Stimulated activated CD8-positive, alpha-beta memory T cell treated with anti-CD3 and anti-CD28 coated beads, Interleukin-4, amount 100 ng/mL, for 48 hours (primary cell): Measurements from ENCODE around the gene NXPH3.
A peak's percentile ranks its signal among the peaks of the same experiment; 100 is the strongest.
"Not testable (repeated sequence)": the region's sequence is repeated elsewhere in the genome, so short reads cannot be mapped to it uniquely, and the experiment has no call there.

Experiments
- DNase-seq: peaks from one replicate; pipeline ENCODE4 v3.0.0-alpha.2; 2020

NXPH3 gene

DNA sequence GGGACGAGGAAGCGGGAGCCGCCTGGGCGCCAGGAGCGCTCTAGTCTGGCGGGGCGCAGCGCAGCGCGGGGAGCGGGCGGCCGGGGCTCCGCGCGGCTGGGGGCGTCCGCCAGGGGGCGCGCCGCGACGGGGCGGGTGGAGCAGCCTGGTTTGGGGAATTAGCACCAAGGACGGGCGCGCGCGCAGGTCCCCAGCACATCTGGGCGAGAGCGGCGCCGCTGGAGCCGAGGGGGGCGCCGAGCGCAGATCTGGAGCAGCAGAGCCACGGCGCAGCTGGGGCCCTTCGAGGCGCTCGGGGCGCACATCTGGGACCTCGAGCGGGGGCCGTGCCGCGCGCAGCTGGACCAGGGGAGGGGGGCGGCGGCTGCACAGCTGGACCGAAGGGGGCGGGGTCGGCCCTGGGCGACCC is at the start of gene NXPH3:
Gene NXPH3 (plus strand): TSS at position 193 of the 409 bp plus-strand sequence. CDS start 349 bp downstream, outside the sequence.
- DNase-seq: peak; percentile 84

DNA sequence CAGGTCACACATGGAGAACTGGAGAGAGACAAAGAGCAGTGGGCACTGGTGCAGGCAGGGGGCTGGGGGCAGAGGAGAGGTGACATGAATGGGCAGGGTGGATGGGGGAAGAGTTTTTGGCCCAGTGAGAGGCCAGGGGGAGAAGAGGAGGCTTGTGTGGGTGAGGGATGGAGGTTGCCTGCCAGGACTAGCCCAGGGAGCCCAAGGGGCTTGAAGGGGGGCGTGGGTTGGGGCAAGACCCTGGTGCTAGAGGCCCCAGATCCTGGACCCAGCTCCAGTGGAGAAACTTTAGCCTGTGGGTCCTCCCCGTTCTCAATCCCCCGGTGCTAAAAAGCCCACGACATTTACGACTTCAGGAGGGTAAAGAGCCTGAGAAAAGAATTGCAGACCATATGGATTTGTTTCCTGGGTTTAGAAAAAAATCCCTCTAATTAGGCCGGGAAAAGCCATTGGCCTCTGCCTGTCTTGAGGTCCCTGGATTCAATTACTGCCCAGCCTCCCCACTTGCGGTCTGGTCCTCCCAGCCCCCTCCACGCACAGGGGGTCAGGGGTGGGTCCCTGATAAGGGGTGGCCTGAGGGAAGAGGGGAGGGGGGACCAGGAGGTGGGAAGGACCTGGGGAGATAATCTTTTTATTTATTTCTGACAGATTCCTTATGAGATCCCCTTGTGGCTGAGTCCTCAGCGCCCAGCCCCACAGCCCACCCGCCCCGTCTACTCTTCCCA is 47.6 kb upstream of the NXPH3 start:
- DNase-seq: no peak

- no peak for DNase-seq
Observed at GRCh38 chr17:49528966-49529365, 46.7 kb upstream of the NXPH3 start.

GRCh38 chr17:49530118-49530517 is 45.6 kb upstream of the NXPH3 start:
- no peak for DNase-seq

- no peak for DNase-seq
Observed at GRCh38 chr17:49543860-49544259, 31.8 kb upstream of the NXPH3 start.

- DNase-seq: no peak
Observed at GRCh38 chr17:49545007-49545660, 30.5 kb upstream of the NXPH3 start.

DNA sequence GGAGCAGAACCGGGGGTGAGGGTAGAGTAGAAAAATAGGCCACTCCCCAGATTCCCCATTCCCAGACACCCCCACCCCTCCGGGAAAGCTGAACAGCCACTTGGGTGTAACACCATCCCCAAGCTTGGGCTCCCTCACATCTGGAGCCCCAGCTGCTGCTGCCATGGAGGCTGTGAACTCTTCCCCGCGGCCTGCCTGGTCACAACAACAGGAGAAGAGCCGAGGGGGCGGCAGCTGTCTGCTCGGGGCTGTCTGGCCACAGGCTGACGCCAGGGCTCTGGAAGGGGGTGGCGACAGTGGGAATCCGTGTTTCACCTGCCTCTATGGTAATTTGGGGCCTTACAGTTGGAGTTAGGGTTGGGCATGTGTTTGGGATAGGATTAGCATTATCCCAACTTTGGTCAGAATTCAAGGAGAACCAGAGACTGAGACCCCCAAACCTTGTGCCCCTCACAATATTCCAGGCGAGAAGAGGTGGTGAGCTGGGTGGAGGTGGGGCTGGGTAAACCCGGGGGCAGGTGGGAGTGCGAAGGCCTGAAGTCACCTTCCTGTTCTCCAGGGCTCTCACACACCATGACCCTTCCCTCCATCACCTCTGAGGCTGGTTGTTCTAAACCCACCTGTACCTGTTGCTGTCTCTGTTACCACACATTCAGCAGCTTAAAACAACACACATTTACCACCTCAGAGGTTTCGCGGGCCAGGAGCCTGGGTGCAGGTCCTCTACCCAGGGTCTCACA is 29.7 kb upstream of the NXPH3 start:
- no peak for DNase-seq

GRCh38 chr17:49546546-49547535 is 28.8 kb upstream of the NXPH3 start:
- DNase-seq: no peak

DNA sequence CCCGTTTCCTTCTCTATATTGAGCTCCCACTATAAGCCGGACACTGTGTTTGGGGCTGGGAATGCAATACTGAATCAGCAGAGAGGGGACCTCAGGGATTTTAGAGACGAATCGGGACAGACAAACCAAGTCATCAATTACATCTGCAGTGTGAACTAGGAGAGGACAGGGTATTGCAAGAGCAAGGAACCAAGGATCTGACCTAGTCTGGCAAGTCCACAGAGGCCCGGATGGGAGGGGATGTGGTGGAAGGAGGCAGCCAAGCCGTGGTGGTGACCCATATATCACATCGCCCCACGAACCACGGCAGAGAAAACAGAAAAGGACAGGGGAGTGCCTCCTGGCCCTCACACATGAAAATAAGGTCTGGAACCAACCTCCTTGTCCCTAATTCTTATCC is 28.1 kb upstream of the NXPH3 start:
- DNase-seq: no peak

- no peak for DNase-seq
Observed at GRCh38 chr17:49548051-49548505, 27.6 kb upstream of the NXPH3 start.

GRCh38 chr17:49548506-49549310 is 27.0 kb upstream of the NXPH3 start:
- no peak for DNase-seq

- DNase-seq: no peak
Observed at GRCh38 chr17:49549311-49549605, 26.4 kb upstream of the NXPH3 start.

GRCh38 chr17:49549691-49550678 is 25.7 kb upstream of the NXPH3 start:
- no peak for DNase-seq

DNA sequence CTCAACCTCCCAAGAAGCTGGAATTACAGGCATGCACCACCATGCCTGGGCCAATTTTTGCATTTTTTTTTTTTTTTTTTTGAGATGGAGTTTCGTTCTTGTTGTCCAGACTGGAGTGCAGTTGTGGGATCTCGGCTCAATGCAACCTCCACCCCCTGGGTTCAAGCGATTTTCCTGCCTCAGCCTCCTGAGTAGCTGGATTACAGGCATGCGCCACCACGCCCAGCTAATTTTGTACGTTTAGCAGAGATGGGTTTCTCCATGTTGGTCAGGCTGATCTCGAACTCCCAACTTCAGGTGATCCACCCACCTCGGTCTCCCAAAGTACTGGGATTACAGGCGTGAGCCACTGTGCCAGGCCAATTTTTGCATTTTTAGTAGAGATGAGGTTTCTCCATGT is 24.9 kb upstream of the NXPH3 start:
- not testable (repeated sequence) for DNase-seq

DNA sequence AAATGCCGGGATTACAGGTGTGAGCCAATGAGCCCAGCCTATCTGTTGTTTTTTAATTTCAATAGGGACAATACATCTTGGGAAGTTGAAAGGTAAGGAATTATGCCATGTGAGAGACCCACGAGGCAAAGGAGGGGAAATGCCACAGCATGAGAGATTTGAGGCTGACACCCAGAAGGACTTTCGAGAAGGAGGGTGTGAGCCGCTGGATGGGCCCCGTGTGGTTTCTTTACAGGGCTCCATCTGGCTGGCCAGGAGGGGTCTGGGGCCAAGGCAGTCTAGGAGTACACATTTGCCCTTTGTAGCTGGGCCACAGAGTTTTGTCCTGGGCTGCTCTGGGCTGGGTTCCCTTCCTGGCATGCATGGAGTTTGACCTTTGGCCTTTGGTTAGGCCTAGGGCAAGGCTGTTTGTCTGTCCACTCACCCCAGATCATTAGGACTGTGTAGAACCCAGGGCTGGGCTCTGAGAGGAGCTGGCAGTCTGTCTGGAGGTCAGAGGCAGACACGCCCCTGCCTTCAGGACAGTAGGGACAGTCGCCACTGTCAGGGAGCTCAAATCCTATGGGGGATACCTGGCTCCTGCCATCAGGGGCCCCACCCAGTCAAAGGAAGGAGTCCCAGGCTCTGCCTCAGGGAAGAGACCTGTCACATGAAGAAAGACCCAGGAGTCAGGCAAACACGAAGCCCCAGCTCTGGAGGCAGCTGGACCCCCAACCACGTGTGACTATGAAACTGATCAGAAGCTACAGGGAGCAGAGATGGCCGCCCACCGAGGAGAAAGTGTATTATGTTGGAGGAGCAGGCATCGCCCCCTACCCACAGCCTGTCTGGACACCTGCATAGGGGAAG is 24.2 kb upstream of the NXPH3 start:
- DNase-seq: no peak

- DNase-seq: no peak
Observed at GRCh38 chr17:49552070-49552751, 23.5 kb upstream of the NXPH3 start.

- DNase-seq: no peak
Observed at GRCh38 chr17:49553676-49554335, 21.9 kb upstream of the NXPH3 start.
